ENCODE measurements around the gene ZNF548. TPM values are rescaled to one million over a fixed set of nuclear protein-coding genes. Genes with fewer than 3 reads are reported as not detected.

The ZNF548 gene
- total RNA-seq, 1 donor from 2014 or later: 26.1 TPM

DNA sequence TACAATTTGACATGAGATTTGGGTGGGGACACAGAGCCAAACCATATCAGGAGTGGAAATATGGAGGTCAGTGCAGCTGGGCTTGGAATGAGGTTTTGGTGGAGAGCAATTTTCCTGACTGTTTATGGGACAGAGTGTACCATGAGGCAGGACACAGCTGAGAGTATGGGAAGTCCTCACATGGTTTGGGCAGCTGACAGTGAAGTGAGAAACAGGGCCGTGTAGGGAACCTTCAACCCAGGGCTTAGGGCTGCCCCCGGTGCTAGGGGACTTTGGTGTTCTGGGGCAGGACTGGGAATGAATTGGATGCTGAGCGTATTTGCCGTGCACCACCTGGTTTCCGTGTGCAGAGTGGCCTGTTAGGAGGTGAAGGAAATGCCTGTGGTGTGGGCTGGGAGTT is 6.1 kb downstream of the ZNF548 start:
- Mint-ChIP-seq H3K4me1 (ENCODE audit: unreplicated experiment) (peaks cover 28% of the 10 kb centered on the region), H3K9me3 (ENCODE audit: unreplicated experiment) (peaks cover 3% of the 10 kb centered on the region), H3K36me3 (ENCODE audit: low read depth, unreplicated experiment) (peaks cover 62% of the 10 kb centered on the region), H3K4me3 (ENCODE audit: unreplicated experiment) (peak overlapping the region; percentile 65), H3K27ac (ENCODE audit: unreplicated experiment) (peak overlapping the region; percentile 80), H3K27me3 (ENCODE audit: unreplicated experiment) (peaks cover 7% of the 10 kb centered on the region)
- no peak for DNase-seq (ENCODE audit: low spot score)
- TF ChIP-seq, protein P1, sequence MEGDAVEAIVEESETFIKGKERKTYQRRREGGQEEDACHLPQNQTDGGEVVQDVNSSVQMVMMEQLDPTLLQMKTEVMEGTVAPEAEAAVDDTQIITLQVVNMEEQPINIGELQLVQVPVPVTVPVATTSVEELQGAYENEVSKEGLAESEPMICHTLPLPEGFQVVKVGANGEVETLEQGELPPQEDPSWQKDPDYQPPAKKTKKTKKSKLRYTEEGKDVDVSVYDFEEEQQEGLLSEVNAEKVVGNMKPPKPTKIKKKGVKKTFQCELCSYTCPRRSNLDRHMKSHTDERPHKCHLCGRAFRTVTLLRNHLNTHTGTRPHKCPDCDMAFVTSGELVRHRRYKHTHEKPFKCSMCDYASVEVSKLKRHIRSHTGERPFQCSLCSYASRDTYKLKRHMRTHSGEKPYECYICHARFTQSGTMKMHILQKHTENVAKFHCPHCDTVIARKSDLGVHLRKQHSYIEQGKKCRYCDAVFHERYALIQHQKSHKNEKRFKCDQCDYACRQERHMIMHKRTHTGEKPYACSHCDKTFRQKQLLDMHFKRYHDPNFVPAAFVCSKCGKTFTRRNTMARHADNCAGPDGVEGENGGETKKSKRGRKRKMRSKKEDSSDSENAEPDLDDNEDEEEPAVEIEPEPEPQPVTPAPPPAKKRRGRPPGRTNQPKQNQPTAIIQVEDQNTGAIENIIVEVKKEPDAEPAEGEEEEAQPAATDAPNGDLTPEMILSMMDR (IDR thresholded peaks at IDR 0.05; ENCODE audit: unreplicated experiment): no peak

DNA sequence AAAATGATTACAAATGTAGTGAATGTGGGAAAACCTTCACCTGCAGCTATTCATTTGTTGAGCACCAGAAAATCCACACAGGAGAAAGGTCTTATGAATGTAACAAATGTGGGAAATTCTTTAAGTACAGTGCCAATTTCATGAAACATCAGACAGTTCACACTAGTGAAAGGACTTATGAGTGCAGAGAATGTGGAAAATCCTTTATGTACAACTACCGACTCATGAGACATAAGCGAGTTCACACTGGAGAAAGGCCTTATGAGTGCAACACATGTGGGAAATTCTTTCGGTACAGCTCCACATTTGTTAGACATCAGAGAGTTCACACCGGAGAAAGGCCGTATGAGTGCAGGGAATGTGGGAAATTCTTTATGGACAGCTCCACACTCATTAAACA is 9.2 kb downstream of the ZNF548 start:
- TF ChIP-seq, protein P1 (IDR thresholded peaks at IDR 0.05; ENCODE audit: unreplicated experiment): no peak

DNA sequence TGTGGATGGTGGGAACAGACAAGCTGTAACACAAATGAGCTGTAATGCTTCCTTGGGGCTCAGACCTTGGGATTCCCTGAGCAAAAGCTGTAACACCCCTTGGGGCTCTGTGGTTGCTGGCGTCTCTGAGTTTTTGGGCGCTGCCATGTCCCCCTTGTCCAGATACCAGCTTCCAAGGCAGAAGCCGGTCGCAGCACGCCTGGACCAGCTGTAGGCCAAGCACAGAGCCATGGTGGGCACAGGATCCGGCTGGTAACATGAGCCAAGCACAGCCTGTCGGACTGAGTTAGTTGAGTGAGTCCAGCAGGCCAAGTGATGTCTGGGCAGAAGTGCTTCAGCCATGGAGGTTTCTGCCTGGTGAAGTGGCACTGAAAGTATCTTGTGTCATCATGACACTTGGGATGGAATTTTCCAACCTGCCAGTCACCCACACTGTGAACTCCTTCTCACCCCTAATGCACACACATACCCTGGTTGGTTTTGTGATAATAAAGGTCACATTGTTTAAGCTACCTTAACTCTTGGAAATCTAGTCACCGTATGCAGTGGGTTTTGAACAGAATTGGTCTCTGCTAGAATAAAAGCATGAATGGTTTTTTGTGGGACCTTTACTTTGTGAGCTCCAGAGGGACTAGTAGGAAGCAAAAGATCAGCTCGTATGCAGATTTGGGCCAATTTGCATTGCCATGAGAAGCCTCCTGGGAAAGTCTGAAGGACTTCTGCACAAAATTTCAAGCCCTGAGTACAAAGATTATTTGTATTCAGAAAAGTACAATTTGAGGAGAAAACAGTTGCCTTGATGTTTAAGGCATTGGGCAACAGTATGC is 14.3 kb downstream of the ZNF548 start:
- H3K36me3 Mint-ChIP-seq (ENCODE audit: low read depth, unreplicated experiment): peaks cover 27% of the 10 kb centered on the region
- H3K4me3 Mint-ChIP-seq (ENCODE audit: unreplicated experiment): no peak overlapping the region
- DNase-seq (ENCODE audit: low spot score): no peak
- no peak overlapping the region for H3K27ac Mint-ChIP-seq (ENCODE audit: unreplicated experiment)
- H3K9me3 Mint-ChIP-seq (ENCODE audit: unreplicated experiment): no peaks in the 10 kb centered on the region
- H3K4me1 Mint-ChIP-seq (ENCODE audit: unreplicated experiment): no peaks in the 10 kb centered on the region
- H3K27me3 Mint-ChIP-seq (ENCODE audit: unreplicated experiment): no peaks in the 10 kb centered on the region
- TF ChIP-seq, protein P1 (IDR thresholded peaks at IDR 0.05; ENCODE audit: unreplicated experiment): no peak

More for the DNA sequence above, 9.2 kb downstream of the ZNF548 start:
- H3K4me3 Mint-ChIP-seq (ENCODE audit: unreplicated experiment): peak overlapping the region; percentile 77
- peaks cover 7% of the 10 kb centered on the region for H3K27me3 Mint-ChIP-seq (ENCODE audit: unreplicated experiment)
- no peak overlapping the region for H3K27ac Mint-ChIP-seq (ENCODE audit: unreplicated experiment)
- peaks cover 3% of the 10 kb centered on the region for H3K9me3 Mint-ChIP-seq (ENCODE audit: unreplicated experiment)
- H3K4me1 Mint-ChIP-seq (ENCODE audit: unreplicated experiment): peaks cover 24% of the 10 kb centered on the region
- peaks cover 72% of the 10 kb centered on the region for H3K36me3 Mint-ChIP-seq (ENCODE audit: low read depth, unreplicated experiment)
- no peak for DNase-seq (ENCODE audit: low spot score)

DNA sequence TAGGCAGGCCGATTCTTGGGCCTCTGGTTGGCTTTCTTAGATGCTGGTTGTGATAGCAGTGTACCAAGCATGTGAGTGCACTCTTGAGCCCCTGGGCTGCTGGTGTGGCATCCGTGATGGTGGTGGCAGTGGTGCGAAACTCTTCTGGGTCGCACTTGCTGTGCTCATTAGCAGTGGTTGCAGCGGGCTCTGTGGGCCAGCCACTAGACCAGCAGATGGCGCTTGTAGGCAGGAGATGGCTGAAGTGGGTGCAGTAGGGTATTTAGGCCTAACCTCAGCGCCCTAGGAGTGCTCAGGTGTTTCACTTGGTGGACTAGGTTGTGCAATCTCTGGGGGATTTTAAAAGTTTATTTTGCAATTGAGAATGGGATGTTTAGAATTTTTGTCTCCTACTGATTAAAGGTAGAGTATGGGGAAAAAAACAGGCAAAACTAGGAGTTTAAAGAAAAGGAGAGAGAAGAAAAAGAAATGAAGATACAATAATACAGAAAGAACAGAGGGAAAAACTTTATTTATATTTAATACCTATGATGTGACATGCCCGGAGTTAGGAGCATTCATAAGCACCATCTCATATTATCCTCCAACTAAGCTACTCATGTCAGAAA is 17.0 kb downstream of the ZNF548 start:
- peak; percentile 81 for DNase-seq (ENCODE audit: low spot score)
- TF ChIP-seq, protein P1 (IDR thresholded peaks at IDR 0.05; ENCODE audit: unreplicated experiment): peak; percentile 58
- Mint-ChIP-seq H3K27ac (ENCODE audit: unreplicated experiment) (no peak overlapping the region), H3K36me3 (ENCODE audit: low read depth, unreplicated experiment) (peaks cover 10% of the 10 kb centered on the region), H3K4me3 (ENCODE audit: unreplicated experiment) (no peak overlapping the region), H3K9me3 (ENCODE audit: unreplicated experiment) (no peaks in the 10 kb centered on the region), H3K27me3 (ENCODE audit: unreplicated experiment) (no peaks in the 10 kb centered on the region), H3K4me1 (ENCODE audit: unreplicated experiment) (peaks cover 2% of the 10 kb centered on the region)
